Osteoblast (primary cell): ENCODE measurements around the gene HELZ2. TPM values are rescaled to one million over a fixed set of nuclear protein-coding genes. Genes with fewer than 3 reads are reported as not detected.
A peak's percentile ranks its signal among the peaks of the same experiment; 100 is the strongest.

Experiments
- DNase-seq: peaks from one replicate; pipeline ENCODE4 v3.0.0; 2011; ENCODE audit warnings: low spot score, mixed read lengths; ENCODE audit not compliant: insufficient read length; ENCODE audit errors: missing footprints
- H2AFZ ChIP-seq: 2 replicates; pipeline ENCODE4 v1.6.0; 2011; ENCODE audit warnings: mild to moderate bottlenecking, low read length
- H3K27ac ChIP-seq: 2 replicates; pipeline ENCODE4 v1.5.1; 2011; ENCODE audit warnings: mild to moderate bottlenecking, low read depth, low read length, moderate library complexity
- H3K27me3 ChIP-seq: 2 replicates; pipeline ENCODE4 v1.6.0; 2012; ENCODE audit warnings: mild to moderate bottlenecking, control low read depth, inconsistent platforms, low read length, moderate library complexity; ENCODE audit not compliant: insufficient read depth
- H3K36me3 ChIP-seq: 2 replicates; pipeline ENCODE4 v1.5.1; 2011; ENCODE audit warnings: mild to moderate bottlenecking, low read length, control low read depth, moderate library complexity; ENCODE audit not compliant: insufficient read depth
- H3K4me1 ChIP-seq: 2 replicates; pipeline ENCODE4 v1.5.1; 2011; ENCODE audit warnings: mild to moderate bottlenecking, low read length, control low read depth, moderate library complexity; ENCODE audit not compliant: insufficient read depth
- H3K4me2 ChIP-seq: 2 replicates; pipeline ENCODE4 v1.6.0; 2011; ENCODE audit warnings: mild to moderate bottlenecking, low read length; ENCODE audit not compliant: insufficient read depth
- H3K4me3 ChIP-seq: fragments of 200-600 bp; sonication (generic); 3 replicates; pipeline ENCODE4 v1.5.1; 2012; ENCODE audit warnings: mild to moderate bottlenecking, low read length, inconsistent platforms; ENCODE audit not compliant: insufficient read depth
- H3K79me2 ChIP-seq: 2 replicates; pipeline ENCODE4 v1.6.0; 2012; ENCODE audit warnings: mild to moderate bottlenecking, low read length, control low read depth, inconsistent platforms; ENCODE audit not compliant: insufficient read depth
- H3K9me3 ChIP-seq: 2 replicates; pipeline ENCODE4 v1.5.1; 2011; ENCODE audit warnings: low read depth, low read length, control low read depth
- H4K20me1 ChIP-seq: 2 replicates; pipeline ENCODE4 v1.6.0; 2012; ENCODE audit warnings: mild to moderate bottlenecking, low read length, control low read depth; ENCODE audit not compliant: insufficient read depth
- CTCF ChIP-seq: IDR thresholded peaks from 2 replicates; pipeline ENCODE4 v1.5.1; 2011; ENCODE audit warnings: mild to moderate bottlenecking, low read depth, low read length, moderate library complexity; ENCODE audit errors: extremely low read depth
- total RNA-seq: library from RNA; depleted of rRNA; stranded (reverse); fragments of >200 nt; gene quantifications from 2 replicates; pipeline ENCODE4 v1.2.3, GENCODE V29; 2012

HELZ2 gene
- total RNA-seq, 1 donor, result 27.5 TPM

GRCh38 chr20:63574829-63575743 is 1.0 kb upstream of the HELZ2 start:
- peak overlapping the region; percentile 85 for H2AFZ ChIP-seq
- peak overlapping the region; percentile 75 for H3K4me2 ChIP-seq
- no peak overlapping the region for H3K27ac ChIP-seq
- TF ChIP-seq CTCF, result no peak
- no peak overlapping the region for H3K4me3 ChIP-seq
- H3K4me1 ChIP-seq, result peaks cover 20% of the 10 kb centered on the region
- no peaks in the 10 kb centered on the region for H3K36me3 ChIP-seq
- H3K79me2 ChIP-seq, result peaks cover 6% of the 10 kb centered on the region
- no peaks in the 10 kb centered on the region for H3K9me3 ChIP-seq
- no peaks in the 10 kb centered on the region for H4K20me1 ChIP-seq
- peaks cover 3% of the 10 kb centered on the region for H3K27me3 ChIP-seq
- peak; percentile 95 for DNase-seq

- Histone ChIP-seq H3K27ac (peak overlapping the region; percentile 61), H3K4me2 (peak overlapping the region; percentile 86), H3K4me3 (peak overlapping the region; percentile 78), H3K9me3 (no peaks in the 10 kb centered on the region), H3K36me3 (no peaks in the 10 kb centered on the region), H4K20me1 (no peaks in the 10 kb centered on the region), H3K79me2 (peaks cover 6% of the 10 kb centered on the region), H3K27me3 (peaks cover 3% of the 10 kb centered on the region), H3K4me1 (peaks cover 20% of the 10 kb centered on the region), H2AFZ (peak overlapping the region; percentile 80)
- no peak for DNase-seq
- TF ChIP-seq CTCF, result no peak
Observed at GRCh38 chr20:63573647-63574131, 350 bp downstream of the HELZ2 start.

- no peaks in the 10 kb centered on the region for H3K9me3 ChIP-seq
- H3K27me3 ChIP-seq, result peaks cover 3% of the 10 kb centered on the region
- H3K4me3 ChIP-seq, result peak overlapping the region; percentile 78
- peaks cover 6% of the 10 kb centered on the region for H3K79me2 ChIP-seq
- no peak overlapping the region for H2AFZ ChIP-seq
- peaks cover 20% of the 10 kb centered on the region for H3K4me1 ChIP-seq
- H3K36me3 ChIP-seq, result no peaks in the 10 kb centered on the region
- H3K4me2 ChIP-seq, result peak overlapping the region; percentile 86
- no peaks in the 10 kb centered on the region for H4K20me1 ChIP-seq
- DNase-seq, result peak; percentile 91
- H3K27ac ChIP-seq, result peak overlapping the region; percentile 61
- peak; percentile 22 for TF ChIP-seq CTCF
Observed at GRCh38 chr20:63572788-63573646, 1.0 kb downstream of the HELZ2 start.
